WTC11 (cell line): ENCODE measurements around the gene KRTAP5-6.
"Not testable (repeated sequence)": the region's sequence is repeated elsewhere in the genome, so short reads cannot be mapped to it uniquely, and the experiment has no call there.

ENCODE experiments used
- CREB1 ChIP-seq: sonication (generic); formaldehyde crosslinking; IDR thresholded peaks from 2 replicates; pipeline ENCODE4 v1.8.0; 2023; ENCODE audit warnings: mild to moderate bottlenecking, missing genetic modification reagents
- KAT7 ChIP-seq: sonication (generic); formaldehyde crosslinking; IDR thresholded peaks from 2 replicates; pipeline ENCODE4 v1.8.1; 2023; ENCODE audit warnings: missing genetic modification reagents, mild to moderate bottlenecking, borderline replicate concordance
- MXD4 ChIP-seq: fragments of 250-450 bp; sonication (Bioruptor Pico); IDR thresholded peaks from 2 replicates; pipeline ENCODE4 v1.8.0; 2021; ENCODE audit warnings: mild to moderate bottlenecking, moderate library complexity, borderline replicate concordance
- ZNF317 ChIP-seq: sonication (generic); formaldehyde crosslinking; IDR thresholded peaks from 2 replicates; pipeline ENCODE4 v1.8.1; 2023; ENCODE audit warnings: low read depth, mild to moderate bottlenecking, moderate library complexity, missing genetic modification reagents, borderline replicate concordance
- TF ChIP-seq, protein P1 (sequence below): fragments of 200-600 bp; IDR thresholded peaks from 2 replicates; pipeline ENCODE4 v1.8.0; 2022; ENCODE audit warnings: antibody characterized with exemption
- TF ChIP-seq, protein P2 (sequence below): sonication (generic); formaldehyde crosslinking; IDR thresholded peaks from 2 replicates; pipeline ENCODE4 v1.8.1; 2022; ENCODE audit warnings: low read depth, missing genetic modification reagents, borderline replicate concordance

DNA sequence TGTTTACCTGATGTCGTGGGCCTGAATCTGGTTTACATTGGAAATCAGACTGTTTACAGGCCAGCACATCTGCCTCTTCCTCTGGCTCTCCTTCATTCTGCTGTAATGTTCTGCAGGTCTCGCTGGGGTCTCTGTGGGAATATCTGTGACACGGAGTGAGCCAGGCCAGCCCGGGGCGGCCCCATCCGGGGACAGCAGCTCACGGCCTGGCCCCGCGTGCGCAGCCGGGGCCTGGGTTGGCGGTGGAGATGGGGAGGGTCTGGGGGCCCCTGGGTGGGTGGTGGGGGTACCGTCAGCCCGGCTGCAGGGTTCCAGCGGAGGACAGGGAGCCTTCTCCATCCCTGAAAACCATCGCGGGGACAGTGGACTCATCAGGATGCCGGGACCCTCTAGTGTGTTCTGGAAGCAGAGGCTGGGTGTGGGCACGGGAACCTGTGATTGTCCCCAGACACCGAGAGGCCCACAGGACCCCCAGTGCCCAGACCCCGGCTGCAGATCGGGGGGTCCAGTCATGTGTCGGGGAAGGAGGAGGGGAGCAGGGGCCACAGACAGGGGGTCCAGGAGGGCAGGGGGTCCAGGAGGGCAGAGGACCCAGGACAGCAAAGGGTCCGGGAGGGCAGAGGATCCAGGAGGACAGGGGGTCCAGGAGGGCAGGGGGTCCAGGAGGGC lies 13.0 kb upstream of the KRTAP5-6 start:
- TF ChIP-seq, protein P1, sequence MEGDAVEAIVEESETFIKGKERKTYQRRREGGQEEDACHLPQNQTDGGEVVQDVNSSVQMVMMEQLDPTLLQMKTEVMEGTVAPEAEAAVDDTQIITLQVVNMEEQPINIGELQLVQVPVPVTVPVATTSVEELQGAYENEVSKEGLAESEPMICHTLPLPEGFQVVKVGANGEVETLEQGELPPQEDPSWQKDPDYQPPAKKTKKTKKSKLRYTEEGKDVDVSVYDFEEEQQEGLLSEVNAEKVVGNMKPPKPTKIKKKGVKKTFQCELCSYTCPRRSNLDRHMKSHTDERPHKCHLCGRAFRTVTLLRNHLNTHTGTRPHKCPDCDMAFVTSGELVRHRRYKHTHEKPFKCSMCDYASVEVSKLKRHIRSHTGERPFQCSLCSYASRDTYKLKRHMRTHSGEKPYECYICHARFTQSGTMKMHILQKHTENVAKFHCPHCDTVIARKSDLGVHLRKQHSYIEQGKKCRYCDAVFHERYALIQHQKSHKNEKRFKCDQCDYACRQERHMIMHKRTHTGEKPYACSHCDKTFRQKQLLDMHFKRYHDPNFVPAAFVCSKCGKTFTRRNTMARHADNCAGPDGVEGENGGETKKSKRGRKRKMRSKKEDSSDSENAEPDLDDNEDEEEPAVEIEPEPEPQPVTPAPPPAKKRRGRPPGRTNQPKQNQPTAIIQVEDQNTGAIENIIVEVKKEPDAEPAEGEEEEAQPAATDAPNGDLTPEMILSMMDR, result not testable (repeated sequence)
- TF ChIP-seq MXD4, ZNF317, CREB1, KAT7 (CRISPR knock-in tag): not testable (repeated sequence)
- TF ChIP-seq, protein P2, sequence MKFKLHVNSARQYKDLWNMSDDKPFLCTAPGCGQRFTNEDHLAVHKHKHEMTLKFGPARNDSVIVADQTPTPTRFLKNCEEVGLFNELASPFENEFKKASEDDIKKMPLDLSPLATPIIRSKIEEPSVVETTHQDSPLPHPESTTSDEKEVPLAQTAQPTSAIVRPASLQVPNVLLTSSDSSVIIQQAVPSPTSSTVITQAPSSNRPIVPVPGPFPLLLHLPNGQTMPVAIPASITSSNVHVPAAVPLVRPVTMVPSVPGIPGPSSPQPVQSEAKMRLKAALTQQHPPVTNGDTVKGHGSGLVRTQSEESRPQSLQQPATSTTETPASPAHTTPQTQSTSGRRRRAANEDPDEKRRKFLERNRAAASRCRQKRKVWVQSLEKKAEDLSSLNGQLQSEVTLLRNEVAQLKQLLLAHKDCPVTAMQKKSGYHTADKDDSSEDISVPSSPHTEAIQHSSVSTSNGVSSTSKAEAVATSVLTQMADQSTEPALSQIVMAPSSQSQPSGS (CRISPR knock-in tag), result not testable (repeated sequence)
